Activated naive CD4-positive, alpha-beta T cell treated with anti-CD3 and anti-CD28 coated beads, Interleukin-2, amount 10 ng/mL, durations not matched to agents 7 days and 5 days (primary cell): ENCODE measurements around the gene TELO2.

Source experiments
- CTCF ChIA-PET: fragments of 350-600 bp; sonication (Branson Sonifier 250); formaldehyde crosslinking; loops from one replicate; lab custom pipeline; 2021; ENCODE audit warnings: antibody characterized with exemption; lab: Charles Lee
- DNase-seq: peaks from one replicate; pipeline ENCODE4 v3.0.0-alpha.2; 2020
- H3K27ac Mint-ChIP-seq: one replicate; pipeline ENCODE4 v1.8.0; 2021; ENCODE audit warnings: mild to moderate bottlenecking, moderate library complexity, mixed read lengths
- H3K27me3 Mint-ChIP-seq: one replicate; pipeline ENCODE4 v1.8.0; 2021; ENCODE audit warnings: mild to moderate bottlenecking, mixed read lengths
- H3K36me3 Mint-ChIP-seq: one replicate; pipeline ENCODE4 v1.8.0; 2021; ENCODE audit warnings: mixed read lengths
- H3K4me1 Mint-ChIP-seq: one replicate; pipeline ENCODE4 v1.8.0; 2021; ENCODE audit warnings: mixed read lengths
- H3K4me3 Mint-ChIP-seq: one replicate; pipeline ENCODE4 v1.8.0; 2021; ENCODE audit warnings: mild to moderate bottlenecking, moderate library complexity, mixed read lengths
- H3K9me3 Mint-ChIP-seq: one replicate; pipeline ENCODE4 v1.8.0; 2021; ENCODE audit warnings: mixed read lengths

TELO2 gene

DNA sequence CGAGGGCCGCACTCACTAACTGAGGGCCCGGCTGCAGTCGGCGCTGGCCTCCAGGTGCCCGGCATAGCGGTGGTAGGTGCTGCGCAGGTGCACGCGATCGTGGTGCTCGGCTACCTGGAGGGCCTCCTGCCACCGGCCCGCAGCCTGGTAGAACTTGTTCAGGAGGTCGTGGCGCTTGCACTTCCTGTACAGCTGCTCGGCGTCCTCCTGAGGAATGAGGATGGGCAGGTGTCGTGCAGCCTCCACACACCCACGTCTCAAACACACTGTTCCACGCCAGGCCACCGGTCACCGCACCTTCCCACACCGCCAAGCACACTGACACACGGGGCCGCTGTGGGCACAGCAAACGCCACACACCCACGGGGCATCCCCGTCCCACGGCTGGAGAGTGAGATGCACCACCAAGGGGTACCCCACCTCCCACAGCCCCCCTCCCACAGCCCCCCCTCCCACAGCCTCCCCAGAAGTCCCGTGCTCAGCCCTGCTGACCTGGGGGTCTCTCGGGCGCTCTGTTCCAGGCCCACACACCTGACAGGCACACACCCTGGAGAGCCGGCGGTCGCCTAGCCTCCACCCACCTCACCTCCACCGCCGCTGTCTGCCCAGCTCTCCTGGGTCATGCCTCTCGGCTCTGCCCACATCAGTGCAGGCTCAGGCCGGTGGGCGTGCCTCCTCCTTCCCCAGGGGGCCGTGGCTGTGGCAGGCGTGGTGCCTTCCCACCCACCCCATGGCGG is 32.9 kb downstream of the TELO2 start:
- Mint-ChIP-seq H3K4me1 (peaks cover 42% of the 10 kb centered on the region), H3K9me3 (no peaks in the 10 kb centered on the region), H3K27me3 (no peaks in the 10 kb centered on the region), H3K27ac (peak overlapping the region; percentile 60), H3K4me3 (peak overlapping the region; percentile 61), H3K36me3 (no peaks in the 10 kb centered on the region)
- CTCF ChIA-PET = no interaction called here
- peak; percentile 43 for DNase-seq

DNA sequence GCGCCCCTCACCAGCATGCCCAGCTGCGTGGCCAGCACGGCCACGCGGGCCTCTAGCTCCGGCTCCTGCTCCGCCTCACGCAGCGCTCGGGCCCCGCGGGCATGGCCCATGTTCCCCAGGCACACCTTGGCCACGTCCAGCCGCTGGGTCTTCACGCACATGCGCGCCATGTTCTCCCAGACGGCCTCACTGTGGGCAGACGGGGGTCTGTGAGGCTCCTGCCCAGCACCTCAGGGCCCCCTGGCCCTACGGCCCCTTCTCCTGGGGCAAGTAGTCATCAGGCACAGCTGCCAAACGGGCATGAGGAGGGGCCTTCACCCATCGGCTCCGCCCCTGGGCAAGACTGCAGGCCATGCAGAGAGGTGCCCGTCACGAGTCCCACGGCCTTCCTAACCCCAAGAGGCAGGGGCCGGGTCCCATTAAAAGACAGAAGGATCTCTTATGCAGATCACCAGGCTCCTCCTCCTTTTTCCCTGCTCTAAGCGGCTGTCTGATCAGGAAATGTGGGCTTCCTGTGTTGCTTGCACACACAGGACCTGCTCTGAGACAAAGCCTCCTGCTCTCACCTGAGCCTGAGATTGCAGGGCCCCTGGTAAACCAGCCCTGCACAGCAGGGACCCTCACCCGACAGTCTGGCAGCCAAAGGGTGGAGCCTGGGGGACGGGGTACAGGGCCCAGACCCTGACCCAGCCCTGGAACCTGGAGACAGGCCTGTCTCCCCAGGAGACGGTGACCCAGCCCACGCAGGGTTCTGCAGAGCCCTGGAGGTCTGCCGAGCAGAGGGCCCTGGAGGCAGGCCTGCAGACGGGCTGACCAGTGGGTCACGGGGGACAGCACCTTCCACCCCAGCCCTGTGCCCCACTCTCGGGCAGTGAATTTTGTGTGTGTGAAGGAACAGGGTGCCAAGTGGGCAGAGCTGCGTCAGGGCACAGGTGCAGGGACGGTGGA is 33.7 kb downstream of the TELO2 start:
- Mint-ChIP-seq H3K9me3 (no peaks in the 10 kb centered on the region), H3K27ac (peak overlapping the region; percentile 83), H3K27me3 (no peaks in the 10 kb centered on the region), H3K4me1 (peaks cover 44% of the 10 kb centered on the region), H3K36me3 (no peaks in the 10 kb centered on the region), H3K4me3 (peak overlapping the region; percentile 51)
- peak; percentile 54 for DNase-seq
- CTCF ChIA-PET = no interaction called here

DNA sequence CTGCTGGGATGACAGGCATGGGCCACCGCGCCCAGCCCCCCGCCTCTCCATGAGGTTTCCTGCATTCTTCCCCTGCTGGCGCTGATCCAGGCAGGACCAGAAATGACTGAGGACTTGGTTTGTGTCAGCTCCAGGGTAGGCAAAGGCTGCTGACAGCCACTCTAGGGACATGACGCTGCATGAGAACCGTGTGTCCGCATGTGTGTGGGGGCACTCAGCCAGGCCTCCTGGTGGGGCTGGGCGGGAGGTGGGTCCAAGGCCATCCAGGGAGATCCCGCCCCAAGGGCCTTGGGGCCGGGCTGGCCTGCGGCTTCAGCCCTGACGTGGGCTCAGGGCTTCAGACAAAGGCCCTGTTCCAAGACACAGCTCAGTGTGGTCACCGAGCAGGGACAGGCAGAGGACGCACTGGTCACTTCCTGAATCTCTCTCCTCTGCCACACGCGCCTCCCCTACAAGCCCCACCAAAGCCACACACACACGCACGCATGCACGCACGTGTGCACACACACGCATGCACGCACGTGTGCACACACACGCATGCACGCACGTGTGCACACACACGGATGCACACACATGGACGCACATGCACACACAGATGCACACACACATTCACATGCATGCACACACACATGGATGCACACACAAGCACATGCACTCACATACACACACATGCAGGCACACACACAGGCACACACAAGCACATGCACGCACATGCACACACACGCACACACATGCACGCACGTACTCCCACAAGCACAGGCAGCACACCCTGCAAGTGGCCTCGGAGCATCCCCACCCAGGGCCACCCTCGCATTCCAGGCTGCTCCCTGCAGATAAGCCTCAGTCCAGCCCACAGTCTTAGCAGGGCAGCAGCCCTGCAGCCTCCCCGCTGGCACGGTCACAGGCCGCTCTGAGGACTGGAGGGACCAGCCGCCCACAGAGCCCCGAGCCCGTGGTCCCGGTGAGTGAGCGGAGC is 35.0 kb downstream of the TELO2 start:
- H3K36me3 Mint-ChIP-seq = no peaks in the 10 kb centered on the region
- no peaks in the 10 kb centered on the region for H3K9me3 Mint-ChIP-seq
- no peak for DNase-seq
- H3K27ac Mint-ChIP-seq = peak overlapping the region; percentile 56
- CTCF ChIA-PET = no interaction called here
- H3K27me3 Mint-ChIP-seq = no peaks in the 10 kb centered on the region
- H3K4me3 Mint-ChIP-seq = no peak overlapping the region
- H3K4me1 Mint-ChIP-seq = peaks cover 54% of the 10 kb centered on the region

DNA sequence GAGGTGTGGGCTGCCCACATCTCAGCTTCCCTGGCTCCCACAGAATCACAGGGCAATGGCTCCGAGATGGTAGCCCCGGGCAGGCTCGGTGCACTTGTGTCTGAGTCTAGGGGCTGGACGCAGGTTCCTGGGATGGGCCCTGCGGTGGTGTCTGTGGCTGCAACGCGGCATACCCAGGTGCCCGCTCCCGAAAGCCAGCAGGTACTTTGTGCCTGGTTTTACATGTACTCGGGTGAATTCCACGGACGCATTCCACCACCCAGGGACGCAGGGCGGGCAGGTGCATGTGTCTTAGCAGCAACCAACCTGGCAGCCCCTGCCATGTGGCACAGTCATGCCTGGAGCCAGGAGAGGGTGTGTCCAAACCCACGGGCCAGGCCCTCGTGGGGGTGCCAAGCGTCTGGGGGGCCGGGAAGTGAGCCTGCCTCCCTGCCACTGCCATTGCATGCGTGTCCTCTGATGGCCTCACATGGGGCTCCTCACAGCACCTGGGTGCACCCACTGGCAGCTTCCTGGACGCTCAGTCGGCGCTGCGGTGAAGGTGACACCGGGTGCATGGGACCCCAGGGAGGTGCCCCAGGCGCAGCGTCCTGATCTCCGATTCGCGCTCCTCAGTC is 35.9 kb downstream of the TELO2 start:
- peaks cover 57% of the 10 kb centered on the region for H3K4me1 Mint-ChIP-seq
- no peaks in the 10 kb centered on the region for H3K9me3 Mint-ChIP-seq
- H3K27ac Mint-ChIP-seq = peak overlapping the region; percentile 76
- H3K4me3 Mint-ChIP-seq = no peak overlapping the region
- CTCF ChIA-PET = no interaction called here
- no peak for DNase-seq
- no peaks in the 10 kb centered on the region for H3K36me3 Mint-ChIP-seq
- no peaks in the 10 kb centered on the region for H3K27me3 Mint-ChIP-seq

DNA sequence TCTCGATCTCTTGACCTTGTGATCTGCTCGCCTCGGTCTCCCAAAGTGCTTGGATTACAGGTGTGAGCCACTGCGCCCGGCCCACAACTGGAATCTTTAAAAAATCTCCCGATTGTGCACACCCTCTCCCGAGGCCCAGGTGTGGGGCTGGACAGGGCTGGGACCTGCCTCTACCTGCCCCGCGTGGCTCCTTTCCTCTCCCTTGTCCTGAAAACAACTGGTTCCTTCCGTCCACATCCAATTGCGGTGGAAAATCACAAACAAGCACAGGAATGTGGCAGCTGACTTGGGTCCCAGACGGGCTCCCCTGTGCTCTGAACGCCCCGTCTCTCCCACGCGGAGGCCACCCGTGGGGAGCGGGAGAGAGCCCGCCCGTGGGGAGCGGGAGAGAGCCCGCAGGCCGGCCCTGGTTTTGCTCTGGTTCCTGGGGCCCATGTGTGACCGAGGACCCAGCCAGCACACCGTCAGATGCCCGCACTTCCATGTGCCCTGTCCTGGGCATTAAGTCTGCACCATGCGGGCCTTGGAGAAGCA is 37.3 kb downstream of the TELO2 start:
- CTCF ChIA-PET = no interaction called here
- H3K27me3 Mint-ChIP-seq = no peaks in the 10 kb centered on the region
- no peaks in the 10 kb centered on the region for H3K9me3 Mint-ChIP-seq

DNA sequence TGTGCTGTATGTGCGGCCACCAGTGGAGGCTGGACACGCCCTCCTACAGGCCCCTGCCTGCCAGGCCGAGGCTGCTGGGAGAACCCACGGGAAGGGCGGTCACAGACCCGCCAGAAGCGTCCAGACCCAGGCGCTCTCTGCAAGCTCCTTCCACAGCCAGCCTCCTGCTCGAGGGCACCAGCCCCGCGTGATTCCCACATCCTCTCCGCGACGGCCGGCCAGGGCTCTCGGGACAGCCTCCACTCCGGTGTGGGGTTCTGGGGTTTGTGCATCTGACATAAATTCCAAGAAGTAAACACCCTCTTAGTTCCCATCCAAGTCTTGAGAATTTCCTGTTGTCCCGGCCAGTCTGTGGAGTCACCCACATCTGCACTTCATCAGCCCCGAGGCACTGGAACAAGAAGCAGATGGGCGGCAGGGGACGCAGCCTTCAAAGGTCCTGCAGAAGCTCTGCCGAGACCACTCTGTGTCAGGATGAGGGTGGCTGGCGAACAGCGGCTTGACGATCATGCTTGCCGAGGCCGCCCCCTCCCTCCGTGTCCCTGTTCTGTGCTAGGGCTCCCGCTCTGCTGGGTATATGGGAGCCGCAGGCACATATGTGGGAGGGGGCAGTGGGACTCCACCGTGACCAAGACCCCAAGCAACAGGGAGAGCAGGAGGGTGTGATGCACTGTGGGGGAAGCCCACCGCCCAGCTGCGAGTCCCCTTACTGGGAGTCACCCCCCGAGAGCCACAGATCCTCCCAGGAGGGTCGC is 37.9 kb downstream of the TELO2 start:
- DNase-seq = no peak
- H3K27me3 Mint-ChIP-seq = no peaks in the 10 kb centered on the region
- no peak overlapping the region for H3K27ac Mint-ChIP-seq
- no peaks in the 10 kb centered on the region for H3K9me3 Mint-ChIP-seq
- CTCF ChIA-PET = no interaction called here
- peaks cover 51% of the 10 kb centered on the region for H3K4me1 Mint-ChIP-seq
- no peak overlapping the region for H3K4me3 Mint-ChIP-seq
- peaks cover 15% of the 10 kb centered on the region for H3K36me3 Mint-ChIP-seq

More for the DNA sequence above, 37.3 kb downstream of the TELO2 start:
- H3K27ac Mint-ChIP-seq = no peak overlapping the region
- peaks cover 10% of the 10 kb centered on the region for H3K36me3 Mint-ChIP-seq
- peaks cover 57% of the 10 kb centered on the region for H3K4me1 Mint-ChIP-seq
- no peak for DNase-seq
- no peak overlapping the region for H3K4me3 Mint-ChIP-seq

DNA sequence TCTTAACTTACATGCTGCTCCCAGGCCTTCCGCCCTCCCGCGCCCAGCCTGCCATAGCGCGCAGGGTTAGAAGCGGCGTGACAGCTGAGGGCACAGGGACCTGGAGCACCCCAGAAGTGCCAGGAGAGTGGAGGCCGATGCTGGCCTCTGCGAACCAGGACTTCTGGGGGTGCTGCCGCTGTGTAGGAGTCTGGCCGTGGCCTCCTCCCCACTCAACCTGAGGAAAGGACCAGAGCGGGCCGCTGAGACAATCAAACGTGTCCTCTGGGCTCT is 38.4 kb downstream of the TELO2 start:
- H3K27ac Mint-ChIP-seq = no peak overlapping the region
- H3K9me3 Mint-ChIP-seq = no peaks in the 10 kb centered on the region
- H3K4me3 Mint-ChIP-seq = no peak overlapping the region
- CTCF ChIA-PET = no interaction called here
- no peaks in the 10 kb centered on the region for H3K27me3 Mint-ChIP-seq
- peaks cover 52% of the 10 kb centered on the region for H3K4me1 Mint-ChIP-seq
- peaks cover 21% of the 10 kb centered on the region for H3K36me3 Mint-ChIP-seq
- DNase-seq = no peak

DNA sequence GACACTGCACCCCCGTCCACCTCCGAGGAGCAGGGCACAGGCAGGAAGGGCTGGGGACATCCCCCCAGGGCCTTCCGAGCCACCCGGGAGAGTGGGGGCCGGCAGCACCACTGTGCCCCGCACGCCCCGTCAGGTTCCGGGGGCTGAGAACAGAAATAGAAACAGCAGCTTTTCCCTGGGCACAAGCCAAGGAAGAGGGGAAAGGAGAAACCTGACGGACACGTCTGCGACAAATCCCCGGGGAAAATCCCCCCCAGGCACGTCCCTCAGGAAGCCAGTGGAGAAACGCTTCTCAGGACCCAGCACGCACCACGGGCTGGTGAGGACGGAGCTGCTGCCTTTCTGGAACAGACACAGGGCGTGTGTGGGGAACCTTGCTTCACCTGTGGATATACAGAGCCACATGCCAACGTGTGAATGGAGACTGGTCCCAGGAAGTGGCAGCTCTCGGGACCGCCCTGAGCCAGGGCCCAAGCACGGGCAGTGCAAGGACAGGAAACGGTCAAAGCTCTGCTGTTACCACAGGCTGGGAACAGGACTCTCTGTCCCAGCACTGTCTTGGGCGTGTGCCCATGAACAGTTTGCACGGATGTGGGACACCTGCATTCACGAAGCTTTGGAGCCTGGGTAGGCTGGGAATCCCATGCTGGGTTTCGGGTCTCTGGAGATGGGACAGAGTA is 39.1 kb downstream of the TELO2 start:
- DNase-seq = no peak
- no peaks in the 10 kb centered on the region for H3K27me3 Mint-ChIP-seq
- H3K4me3 Mint-ChIP-seq = peak overlapping the region; percentile 100
- peak overlapping the region; percentile 94 for H3K27ac Mint-ChIP-seq
- peaks cover 52% of the 10 kb centered on the region for H3K4me1 Mint-ChIP-seq
- CTCF ChIA-PET = no interaction called here
- H3K36me3 Mint-ChIP-seq = peaks cover 27% of the 10 kb centered on the region
- no peaks in the 10 kb centered on the region for H3K9me3 Mint-ChIP-seq

DNA sequence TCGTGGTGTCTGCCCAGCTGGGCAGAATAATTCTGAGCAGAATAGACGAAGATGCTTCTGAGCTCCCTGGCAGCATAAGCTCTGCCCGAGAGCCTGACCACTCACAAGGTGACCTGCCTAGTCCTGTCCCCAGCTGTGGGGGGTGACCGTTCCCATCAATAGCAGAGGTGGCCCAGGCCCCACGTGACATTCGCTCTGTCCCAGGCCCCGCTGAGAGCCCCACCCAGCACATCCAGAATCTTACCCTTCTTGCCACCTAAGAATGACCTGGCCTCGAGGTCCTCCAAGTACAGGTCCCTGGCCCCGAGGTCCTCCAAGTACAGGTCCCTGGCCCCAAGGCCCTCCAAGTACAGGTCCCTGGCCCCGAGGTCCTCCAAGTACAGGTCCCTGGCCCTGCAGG is 39.6 kb downstream of the TELO2 start:
- peak overlapping the region; percentile 94 for H3K27ac Mint-ChIP-seq
- H3K4me3 Mint-ChIP-seq = peak overlapping the region; percentile 100
- no peaks in the 10 kb centered on the region for H3K27me3 Mint-ChIP-seq
- H3K9me3 Mint-ChIP-seq = no peaks in the 10 kb centered on the region
- peaks cover 32% of the 10 kb centered on the region for H3K36me3 Mint-ChIP-seq
- CTCF ChIA-PET = no interaction called here
- H3K4me1 Mint-ChIP-seq = peaks cover 52% of the 10 kb centered on the region
- no peak for DNase-seq

DNA sequence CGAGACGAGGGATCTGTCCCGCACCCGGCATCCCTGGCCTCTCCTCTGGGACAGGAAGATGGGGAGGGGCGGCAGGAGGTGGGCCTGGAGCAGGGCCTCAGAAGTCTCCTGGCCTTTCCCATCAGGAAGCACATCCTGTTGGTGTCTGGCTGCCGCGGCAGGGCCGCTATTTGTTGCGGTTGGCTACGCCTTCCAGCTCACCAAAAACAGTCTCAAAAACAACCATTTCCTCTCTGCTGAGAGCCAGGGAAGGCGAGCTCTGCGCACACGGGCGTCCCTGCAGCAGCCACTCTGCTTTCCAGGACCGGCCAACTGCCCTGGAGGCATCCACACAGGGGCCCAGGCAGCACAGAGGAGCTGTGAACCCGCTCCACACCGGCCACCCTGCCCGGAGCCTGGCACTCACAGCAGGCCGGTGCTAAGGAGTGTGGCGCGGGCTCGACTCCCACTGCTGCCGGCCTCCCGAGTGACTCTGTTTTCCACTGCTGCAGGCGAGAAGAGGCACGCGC is 40.3 kb downstream of the TELO2 start, which contains the start of gene TMEM204:
Gene TMEM204 (plus strand): TSS at position 224 of the 509 bp plus-strand sequence. CDS start 610 bp downstream, outside the sequence.
- peak; percentile 76 for DNase-seq
- Mint-ChIP-seq H3K36me3 (peaks cover 39% of the 10 kb centered on the region), H3K27me3 (no peaks in the 10 kb centered on the region), H3K27ac (peak within 1 kb of the TSS; percentile 94), H3K4me3 (peak within 1 kb of the TSS; percentile 100), H3K9me3 (no peaks in the 10 kb centered on the region), H3K4me1 (peaks cover 54% of the 10 kb centered on the region)
- CTCF ChIA-PET = no interaction called here

DNA sequence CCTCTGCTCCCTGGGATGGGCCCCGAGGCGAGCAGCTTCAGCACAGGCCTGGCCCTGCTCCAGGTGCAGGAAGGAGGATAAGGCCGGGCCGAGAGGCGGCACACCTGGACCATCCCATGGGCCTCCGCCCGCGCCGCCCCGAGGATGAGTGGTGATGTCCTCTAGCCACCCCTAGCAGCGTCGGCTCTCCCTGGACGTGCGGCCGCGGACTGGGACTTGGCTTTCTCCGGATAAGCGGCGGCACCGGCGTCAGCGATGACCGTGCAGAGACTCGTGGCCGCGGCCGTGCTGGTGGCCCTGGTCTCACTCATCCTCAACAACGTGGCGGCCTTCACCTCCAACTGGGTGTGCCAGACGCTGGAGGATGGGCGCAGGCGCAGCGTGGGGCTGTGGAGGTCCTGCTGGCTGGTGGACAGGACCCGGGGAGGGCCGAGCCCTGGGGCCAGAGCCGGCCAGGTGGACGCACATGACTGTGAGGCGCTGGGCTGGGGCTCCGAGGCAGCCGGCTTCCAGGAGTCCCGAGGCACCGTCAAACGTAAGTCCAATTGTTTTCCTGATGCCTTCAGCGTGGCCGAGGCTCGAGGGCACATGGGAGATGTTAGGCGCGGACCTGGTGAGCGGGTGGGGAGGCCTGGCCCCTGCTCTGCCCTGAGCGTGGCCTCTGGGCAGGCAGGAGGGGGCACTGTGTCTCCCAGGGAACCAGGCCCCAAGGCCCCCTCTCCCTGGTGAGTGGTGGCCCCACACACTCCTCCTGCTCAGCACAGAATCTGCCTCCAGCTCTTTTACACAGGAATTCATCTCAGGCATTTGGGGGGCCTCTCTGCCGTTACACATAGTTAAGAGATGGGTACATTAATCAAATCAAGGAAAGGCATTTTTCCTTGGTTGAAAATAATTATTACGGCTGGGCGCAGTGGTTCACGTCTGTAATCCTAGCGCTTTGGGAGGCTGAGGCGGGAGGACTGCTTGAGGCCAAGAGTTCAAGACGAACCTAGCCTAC is 41.2 kb downstream of the TELO2 start:
- Mint-ChIP-seq H3K9me3 (no peaks in the 10 kb centered on the region), H3K36me3 (peaks cover 45% of the 10 kb centered on the region), H3K27me3 (no peaks in the 10 kb centered on the region), H3K4me1 (peaks cover 60% of the 10 kb centered on the region), H3K27ac (peak overlapping the region; percentile 94), H3K4me3 (peak overlapping the region; percentile 100)
- DNase-seq = peak; percentile 44
- CTCF ChIA-PET = interaction anchor here (0.6 to 1.1 kb wide), 4 partner anchors 13 to 109 kb away, joined by 3 to 4 read pairs (median 3); no protein-coding TSS in a partner anchor
